ENCODE data around the gene CBX5.

DNA sequence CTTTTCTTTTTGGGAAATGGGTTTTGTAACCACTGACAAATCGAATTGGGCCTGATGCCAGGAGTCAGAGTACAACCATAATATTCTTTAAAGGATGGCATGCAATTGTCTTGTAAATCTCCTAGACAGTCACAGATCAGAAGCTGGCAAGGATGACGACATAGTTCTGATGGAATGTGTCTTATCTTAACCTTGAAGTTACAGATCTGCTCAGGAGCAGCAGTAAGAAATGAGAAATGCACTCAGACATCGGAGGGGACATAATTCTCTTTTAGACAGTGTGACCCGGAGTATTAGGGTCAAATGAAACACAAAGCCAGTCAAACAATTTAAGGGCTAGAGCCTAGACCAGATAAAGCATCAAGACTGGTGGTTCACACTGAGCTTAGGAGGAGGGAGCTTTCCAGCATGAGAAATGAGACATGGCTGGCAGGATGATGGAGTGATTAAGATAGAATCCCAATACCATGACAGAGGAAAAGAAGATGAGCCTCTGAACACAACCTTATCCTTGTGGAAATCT lies 17.5 kb downstream of the CBX5 start:
- peak in 1 of 2 experiments; percentile 65; a peak in 1 of 4 replicates for TF ChIP-seq EP300 (IDR thresholded peaks at IDR 0.05; ENCODE audit: borderline replicate concordance in 1 of 2, low read depth in 1 of 2, low read length in 1 of 2)
- TF ChIP-seq NFIC (IDR thresholded peaks at IDR 0.05; ENCODE audit: borderline replicate concordance), result peak; percentile 76
- TF ChIP-seq, protein P1, sequence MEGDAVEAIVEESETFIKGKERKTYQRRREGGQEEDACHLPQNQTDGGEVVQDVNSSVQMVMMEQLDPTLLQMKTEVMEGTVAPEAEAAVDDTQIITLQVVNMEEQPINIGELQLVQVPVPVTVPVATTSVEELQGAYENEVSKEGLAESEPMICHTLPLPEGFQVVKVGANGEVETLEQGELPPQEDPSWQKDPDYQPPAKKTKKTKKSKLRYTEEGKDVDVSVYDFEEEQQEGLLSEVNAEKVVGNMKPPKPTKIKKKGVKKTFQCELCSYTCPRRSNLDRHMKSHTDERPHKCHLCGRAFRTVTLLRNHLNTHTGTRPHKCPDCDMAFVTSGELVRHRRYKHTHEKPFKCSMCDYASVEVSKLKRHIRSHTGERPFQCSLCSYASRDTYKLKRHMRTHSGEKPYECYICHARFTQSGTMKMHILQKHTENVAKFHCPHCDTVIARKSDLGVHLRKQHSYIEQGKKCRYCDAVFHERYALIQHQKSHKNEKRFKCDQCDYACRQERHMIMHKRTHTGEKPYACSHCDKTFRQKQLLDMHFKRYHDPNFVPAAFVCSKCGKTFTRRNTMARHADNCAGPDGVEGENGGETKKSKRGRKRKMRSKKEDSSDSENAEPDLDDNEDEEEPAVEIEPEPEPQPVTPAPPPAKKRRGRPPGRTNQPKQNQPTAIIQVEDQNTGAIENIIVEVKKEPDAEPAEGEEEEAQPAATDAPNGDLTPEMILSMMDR (IDR thresholded peaks at IDR 0.05), result no peak
- TF ChIP-seq MXI1 (IDR thresholded peaks at IDR 0.05; ENCODE audit: low read depth, low read length), result no peak
- TF ChIP-seq FOSL2 (IDR thresholded peaks at IDR 0.05; ENCODE audit: borderline replicate concordance, low read depth), result 0 out of 2 replicates have a peak, but pooled peaks have one; percentile 17
- TF ChIP-seq, protein P2, sequence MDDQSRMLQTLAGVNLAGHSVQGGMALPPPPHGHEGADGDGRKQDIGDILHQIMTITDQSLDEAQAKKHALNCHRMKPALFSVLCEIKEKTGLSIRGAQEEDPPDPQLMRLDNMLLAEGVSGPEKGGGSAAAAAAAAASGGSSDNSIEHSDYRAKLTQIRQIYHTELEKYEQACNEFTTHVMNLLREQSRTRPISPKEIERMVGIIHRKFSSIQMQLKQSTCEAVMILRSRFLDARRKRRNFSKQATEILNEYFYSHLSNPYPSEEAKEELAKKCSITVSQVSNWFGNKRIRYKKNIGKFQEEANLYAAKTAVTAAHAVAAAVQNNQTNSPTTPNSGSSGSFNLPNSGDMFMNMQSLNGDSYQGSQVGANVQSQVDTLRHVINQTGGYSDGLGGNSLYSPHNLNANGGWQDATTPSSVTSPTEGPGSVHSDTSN (IDR thresholded peaks at IDR 0.05), result peak; percentile 90
- TF ChIP-seq RCOR1 (IDR thresholded peaks at IDR 0.05; ENCODE audit: low read length), result no peak
- TF ChIP-seq, protein P3, sequence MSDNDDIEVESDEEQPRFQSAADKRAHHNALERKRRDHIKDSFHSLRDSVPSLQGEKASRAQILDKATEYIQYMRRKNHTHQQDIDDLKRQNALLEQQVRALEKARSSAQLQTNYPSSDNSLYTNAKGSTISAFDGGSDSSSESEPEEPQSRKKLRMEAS (IDR thresholded peaks at IDR 0.05; ENCODE audit: low read depth), result no peak
- TF ChIP-seq, protein P4, sequence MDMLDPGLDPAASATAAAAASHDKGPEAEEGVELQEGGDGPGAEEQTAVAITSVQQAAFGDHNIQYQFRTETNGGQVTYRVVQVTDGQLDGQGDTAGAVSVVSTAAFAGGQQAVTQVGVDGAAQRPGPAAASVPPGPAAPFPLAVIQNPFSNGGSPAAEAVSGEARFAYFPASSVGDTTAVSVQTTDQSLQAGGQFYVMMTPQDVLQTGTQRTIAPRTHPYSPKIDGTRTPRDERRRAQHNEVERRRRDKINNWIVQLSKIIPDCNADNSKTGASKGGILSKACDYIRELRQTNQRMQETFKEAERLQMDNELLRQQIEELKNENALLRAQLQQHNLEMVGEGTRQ (IDR thresholded peaks at IDR 0.05; ENCODE audit: borderline replicate concordance, low read depth, low read length), result no peak
- TF ChIP-seq, protein P5, sequence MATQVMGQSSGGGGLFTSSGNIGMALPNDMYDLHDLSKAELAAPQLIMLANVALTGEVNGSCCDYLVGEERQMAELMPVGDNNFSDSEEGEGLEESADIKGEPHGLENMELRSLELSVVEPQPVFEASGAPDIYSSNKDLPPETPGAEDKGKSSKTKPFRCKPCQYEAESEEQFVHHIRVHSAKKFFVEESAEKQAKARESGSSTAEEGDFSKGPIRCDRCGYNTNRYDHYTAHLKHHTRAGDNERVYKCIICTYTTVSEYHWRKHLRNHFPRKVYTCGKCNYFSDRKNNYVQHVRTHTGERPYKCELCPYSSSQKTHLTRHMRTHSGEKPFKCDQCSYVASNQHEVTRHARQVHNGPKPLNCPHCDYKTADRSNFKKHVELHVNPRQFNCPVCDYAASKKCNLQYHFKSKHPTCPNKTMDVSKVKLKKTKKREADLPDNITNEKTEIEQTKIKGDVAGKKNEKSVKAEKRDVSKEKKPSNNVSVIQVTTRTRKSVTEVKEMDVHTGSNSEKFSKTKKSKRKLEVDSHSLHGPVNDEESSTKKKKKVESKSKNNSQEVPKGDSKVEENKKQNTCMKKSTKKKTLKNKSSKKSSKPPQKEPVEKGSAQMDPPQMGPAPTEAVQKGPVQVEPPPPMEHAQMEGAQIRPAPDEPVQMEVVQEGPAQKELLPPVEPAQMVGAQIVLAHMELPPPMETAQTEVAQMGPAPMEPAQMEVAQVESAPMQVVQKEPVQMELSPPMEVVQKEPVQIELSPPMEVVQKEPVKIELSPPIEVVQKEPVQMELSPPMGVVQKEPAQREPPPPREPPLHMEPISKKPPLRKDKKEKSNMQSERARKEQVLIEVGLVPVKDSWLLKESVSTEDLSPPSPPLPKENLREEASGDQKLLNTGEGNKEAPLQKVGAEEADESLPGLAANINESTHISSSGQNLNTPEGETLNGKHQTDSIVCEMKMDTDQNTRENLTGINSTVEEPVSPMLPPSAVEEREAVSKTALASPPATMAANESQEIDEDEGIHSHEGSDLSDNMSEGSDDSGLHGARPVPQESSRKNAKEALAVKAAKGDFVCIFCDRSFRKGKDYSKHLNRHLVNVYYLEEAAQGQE (IDR thresholded peaks at IDR 0.05; ENCODE audit: low read depth, low read length), result 0 out of 2 replicates have a peak, but pooled peaks have one; percentile 24
- peak; percentile 39; the same call in 1 of the 2 replicates for TF ChIP-seq POLR2AphosphoS5 (IDR thresholded peaks at IDR 0.05; ENCODE audit: low read depth, low read length)

Data from SK-N-SH (cell line).